ENCODE data around the gene E4F1. TPM values are rescaled to one million over a fixed set of nuclear protein-coding genes. Genes with fewer than 3 reads are reported as not detected.
A peak's percentile ranks its signal among the peaks of the same experiment; 100 is the strongest.

The E4F1 gene, protein sequence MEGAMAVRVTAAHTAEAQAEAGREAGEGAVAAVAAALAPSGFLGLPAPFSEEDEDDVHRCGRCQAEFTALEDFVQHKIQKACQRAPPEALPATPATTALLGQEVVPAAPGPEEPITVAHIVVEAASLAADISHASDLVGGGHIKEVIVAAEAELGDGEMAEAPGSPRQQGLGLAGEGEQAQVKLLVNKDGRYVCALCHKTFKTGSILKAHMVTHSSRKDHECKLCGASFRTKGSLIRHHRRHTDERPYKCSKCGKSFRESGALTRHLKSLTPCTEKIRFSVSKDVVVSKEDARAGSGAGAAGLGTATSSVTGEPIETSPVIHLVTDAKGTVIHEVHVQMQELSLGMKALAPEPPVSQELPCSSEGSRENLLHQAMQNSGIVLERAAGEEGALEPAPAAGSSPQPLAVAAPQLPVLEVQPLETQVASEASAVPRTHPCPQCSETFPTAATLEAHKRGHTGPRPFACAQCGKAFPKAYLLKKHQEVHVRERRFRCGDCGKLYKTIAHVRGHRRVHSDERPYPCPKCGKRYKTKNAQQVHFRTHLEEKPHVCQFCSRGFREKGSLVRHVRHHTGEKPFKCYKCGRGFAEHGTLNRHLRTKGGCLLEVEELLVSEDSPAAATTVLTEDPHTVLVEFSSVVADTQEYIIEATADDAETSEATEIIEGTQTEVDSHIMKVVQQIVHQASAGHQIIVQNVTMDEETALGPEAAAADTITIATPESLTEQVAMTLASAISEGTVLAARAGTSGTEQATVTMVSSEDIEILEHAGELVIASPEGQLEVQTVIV
- 44.7 and 47.6 TPM in 2 replicates for total RNA-seq (2014; rRNA removed; shearing (Covaris generic))

DNA sequence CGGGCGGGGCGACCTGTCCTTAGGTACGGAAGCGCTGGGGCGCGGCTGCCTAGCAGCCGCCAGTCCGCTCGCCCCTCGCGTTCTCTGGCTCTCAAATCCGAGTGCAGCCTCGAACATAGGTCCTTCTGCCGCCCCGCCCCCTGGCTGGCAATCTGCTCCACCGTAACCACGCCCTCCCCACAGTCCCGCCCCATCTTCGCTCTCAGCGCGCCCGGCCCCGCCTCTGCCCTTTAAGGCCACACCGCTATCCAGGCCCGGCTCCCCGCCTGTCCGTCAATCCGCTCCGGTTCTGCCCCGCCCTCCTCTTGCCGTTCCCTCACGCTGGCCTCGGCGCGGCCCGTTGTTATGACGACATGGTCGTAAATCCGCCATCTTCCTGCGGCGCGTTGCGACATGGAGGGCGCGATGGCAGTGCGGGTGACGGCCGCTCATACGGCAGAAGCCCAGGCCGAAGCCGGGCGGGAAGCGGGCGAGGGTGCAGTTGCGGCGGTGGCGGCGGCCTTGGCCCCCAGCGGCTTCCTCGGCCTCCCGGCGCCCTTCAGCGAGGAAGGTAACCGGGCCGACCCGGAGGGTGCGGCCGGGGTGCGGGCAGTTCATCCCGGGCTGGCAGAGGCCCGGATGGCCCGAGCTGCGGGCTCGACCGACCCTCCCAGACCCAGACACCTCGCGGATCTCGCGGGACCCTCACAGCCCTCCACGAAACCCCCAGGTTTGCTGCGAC, at the start of gene E4F1:
TSS of gene E4F1 (plus strand) at position 371 of the 721 bp plus-strand sequence. CDS start at position 394, 23 bp downstream.
- Histone ChIP-seq H3K27ac (peak within 1 kb of the TSS; percentile 25), H3K4me3 (peak within 1 kb of the TSS; percentile 83), H3K36me3 (peaks cover 22% of the 10 kb centered on the region), H3K9me3 (replicated peaks) (no peaks in the 10 kb centered on the region), H3K27me3 (replicated peaks) (no peaks in the 10 kb centered on the region), H3K4me1 (replicated peaks) (peaks cover 20% of the 10 kb centered on the region)
- peak; percentile 97 to 100 for DNase-seq (ENCODE audit: low read depth in 1 of 2, low spot score in 2 of 2)

DNA sequence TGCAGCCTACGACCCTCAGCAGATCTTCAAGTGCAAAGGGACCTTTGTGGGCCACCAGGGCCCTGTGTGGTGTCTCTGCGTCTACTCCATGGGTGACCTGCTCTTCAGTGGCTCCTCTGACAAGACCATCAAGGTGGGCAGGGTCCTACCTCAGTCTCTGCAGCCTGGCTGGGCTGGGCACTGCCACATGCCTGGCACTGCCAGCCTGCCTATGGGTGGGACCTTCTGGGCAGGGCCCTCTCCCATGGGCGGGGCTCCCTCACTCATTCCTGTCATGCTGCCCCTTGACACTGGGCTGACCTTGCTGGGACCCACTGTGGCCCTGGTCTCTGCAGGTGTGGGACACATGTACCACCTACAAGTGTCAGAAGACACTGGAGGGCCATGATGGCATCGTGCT, 49.5 kb upstream of the E4F1 start:
- H3K9me3 ChIP-seq (replicated peaks) = no peaks in the 10 kb centered on the region
- no peak overlapping the region for H3K27ac ChIP-seq
- no peaks in the 10 kb centered on the region for H3K4me1 ChIP-seq (replicated peaks)
- no peak for DNase-seq (ENCODE audit: low read depth in 1 of 2, low spot score in 2 of 2)
- peaks cover 67% of the 10 kb centered on the region for H3K36me3 ChIP-seq
- H3K4me3 ChIP-seq = no peak overlapping the region
- H3K27me3 ChIP-seq (replicated peaks) = no peaks in the 10 kb centered on the region

GRCh38 chr16:2174396-2175131, 48.8 kb upstream of the E4F1 start:
- no peak for DNase-seq (ENCODE audit: low read depth in 1 of 2, low spot score in 2 of 2)
- H3K27ac ChIP-seq = no peak overlapping the region
- H3K27me3 ChIP-seq (replicated peaks) = no peaks in the 10 kb centered on the region
- no peak overlapping the region for H3K4me3 ChIP-seq
- peaks cover 64% of the 10 kb centered on the region for H3K36me3 ChIP-seq
- no peaks in the 10 kb centered on the region for H3K9me3 ChIP-seq (replicated peaks)
- H3K4me1 ChIP-seq (replicated peaks) = no peaks in the 10 kb centered on the region

GRCh38 chr16:2175454-2175853, 47.9 kb upstream of the E4F1 start:
- no peaks in the 10 kb centered on the region for H3K27me3 ChIP-seq (replicated peaks)
- no peaks in the 10 kb centered on the region for H3K4me1 ChIP-seq (replicated peaks)
- H3K36me3 ChIP-seq = peaks cover 55% of the 10 kb centered on the region
- DNase-seq (ENCODE audit: low read depth in 1 of 2, low spot score in 2 of 2) = no peak
- H3K4me3 ChIP-seq = no peak overlapping the region
- no peak overlapping the region for H3K27ac ChIP-seq
- H3K9me3 ChIP-seq (replicated peaks) = no peaks in the 10 kb centered on the region

GRCh38 chr16:2176047-2176446, 47.3 kb upstream of the E4F1 start:
- DNase-seq (ENCODE audit: low read depth in 1 of 2, low spot score in 2 of 2) = no peak
- Histone ChIP-seq H3K27ac (no peak overlapping the region), H3K4me1 (replicated peaks) (no peaks in the 10 kb centered on the region)

DNA sequence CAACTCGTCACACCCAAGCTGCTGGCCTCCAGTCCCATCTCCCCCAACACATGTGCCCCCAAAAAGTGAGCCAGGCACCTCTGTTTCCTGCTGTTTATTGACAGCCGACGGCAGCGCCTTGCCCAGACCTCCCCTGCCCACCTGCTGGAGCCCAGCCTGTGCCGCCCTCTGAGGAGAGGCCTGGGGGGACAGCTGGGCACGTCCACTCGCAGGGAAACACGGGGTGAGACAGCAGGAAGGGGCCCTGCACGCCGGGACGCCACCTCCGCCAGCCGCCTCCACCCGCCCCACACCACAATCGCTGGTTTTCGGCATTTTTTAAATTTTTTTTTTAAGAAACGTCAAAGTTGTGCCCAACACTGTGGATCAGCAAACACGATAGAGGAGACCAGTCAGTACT, 46.3 kb upstream of the E4F1 start:
- H3K27me3 ChIP-seq (replicated peaks) = no peaks in the 10 kb centered on the region
- no peak overlapping the region for H3K27ac ChIP-seq
- H3K4me3 ChIP-seq = no peak overlapping the region
- no peaks in the 10 kb centered on the region for H3K4me1 ChIP-seq (replicated peaks)
- no peaks in the 10 kb centered on the region for H3K9me3 ChIP-seq (replicated peaks)
- DNase-seq (ENCODE audit: low read depth in 1 of 2, low spot score in 2 of 2) = no peak
- peaks cover 43% of the 10 kb centered on the region for H3K36me3 ChIP-seq

More at GRCh38 chr16:2176047-2176446, 47.3 kb upstream of the E4F1 start:
- H3K9me3 ChIP-seq (replicated peaks) = no peaks in the 10 kb centered on the region
- H3K27me3 ChIP-seq (replicated peaks) = no peaks in the 10 kb centered on the region
- H3K4me3 ChIP-seq = no peak overlapping the region
- peaks cover 53% of the 10 kb centered on the region for H3K36me3 ChIP-seq

GRCh38 chr16:2177561-2177960, 45.8 kb upstream of the E4F1 start:
- Histone ChIP-seq H3K4me1 (replicated peaks) (no peaks in the 10 kb centered on the region), H3K36me3 (peaks cover 43% of the 10 kb centered on the region), H3K27me3 (replicated peaks) (no peaks in the 10 kb centered on the region), H3K9me3 (replicated peaks) (no peaks in the 10 kb centered on the region), H3K4me3 (no peak overlapping the region), H3K27ac (no peak overlapping the region)
- DNase-seq (ENCODE audit: low read depth in 1 of 2, low spot score in 2 of 2) = no peak

DNA sequence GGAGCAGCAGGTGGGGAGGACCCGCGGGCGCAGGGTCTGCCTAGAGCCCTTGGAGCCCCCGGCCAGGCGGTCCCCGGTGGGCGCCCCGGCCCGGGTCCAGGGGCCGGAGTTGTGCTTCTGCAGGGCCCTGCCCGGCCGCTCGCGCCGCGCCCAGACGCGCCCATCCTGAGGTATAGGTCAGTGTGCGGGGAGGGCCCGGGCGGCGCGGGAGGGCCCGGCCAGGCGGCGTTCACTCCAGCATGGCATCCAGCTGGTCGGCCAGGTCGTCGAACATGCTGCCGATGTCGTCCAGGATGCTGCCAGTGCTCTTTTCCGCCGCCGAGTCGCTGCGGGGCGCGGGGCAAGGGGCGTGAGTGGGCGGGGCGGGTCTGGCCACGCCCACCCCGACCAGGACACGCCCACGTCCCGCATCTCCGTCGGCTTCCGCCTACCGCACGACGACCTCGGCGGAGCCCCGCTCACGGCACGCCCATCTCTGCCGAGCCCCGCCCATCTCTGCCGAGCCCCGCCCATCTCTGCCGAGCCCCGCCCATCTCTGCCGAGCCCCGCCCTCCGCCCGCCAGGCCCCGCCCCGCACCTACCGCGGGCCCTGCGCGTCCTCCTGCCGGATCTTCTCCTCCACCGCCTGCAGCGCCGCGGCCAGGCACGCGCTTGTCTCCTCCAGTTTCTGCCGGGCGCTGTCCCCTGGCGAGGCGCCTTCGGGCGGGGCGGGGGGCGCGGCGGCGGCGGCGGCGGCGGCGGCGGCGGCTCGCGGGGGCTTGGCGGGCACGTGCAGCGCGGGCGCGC, 44.9 kb upstream of the E4F1 start:
- H3K4me3 ChIP-seq = no peak overlapping the region
- no peaks in the 10 kb centered on the region for H3K9me3 ChIP-seq (replicated peaks)
- no peak overlapping the region for H3K27ac ChIP-seq
- no peaks in the 10 kb centered on the region for H3K27me3 ChIP-seq (replicated peaks)
- H3K4me1 ChIP-seq (replicated peaks) = no peaks in the 10 kb centered on the region
- no peak for DNase-seq (ENCODE audit: low read depth in 1 of 2, low spot score in 2 of 2)
- peaks cover 36% of the 10 kb centered on the region for H3K36me3 ChIP-seq

DNA sequence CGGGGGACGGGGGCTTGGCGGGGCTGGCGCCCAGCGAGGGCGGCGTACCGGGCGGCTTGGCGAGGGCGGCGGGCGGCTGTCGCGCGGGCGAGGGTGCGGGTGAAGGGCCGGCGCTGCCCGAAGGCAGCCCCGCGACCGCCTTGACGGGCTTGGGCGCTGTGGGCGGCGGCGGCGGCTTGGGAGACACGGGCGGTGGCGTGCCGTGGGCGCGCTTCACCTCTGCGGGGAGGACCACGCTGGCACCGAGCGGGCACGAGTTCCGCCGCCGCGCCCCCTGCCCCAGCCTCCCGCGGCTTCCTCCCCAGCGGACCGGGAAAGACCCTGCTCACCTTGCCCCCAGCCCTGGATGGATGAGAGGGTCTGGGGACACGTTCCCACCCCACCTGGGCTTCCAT, 44.3 kb upstream of the E4F1 start:
- Histone ChIP-seq H3K27ac (no peak overlapping the region), H3K4me1 (replicated peaks) (no peaks in the 10 kb centered on the region), H3K36me3 (peaks cover 33% of the 10 kb centered on the region), H3K27me3 (replicated peaks) (no peaks in the 10 kb centered on the region), H3K4me3 (no peak overlapping the region), H3K9me3 (replicated peaks) (no peaks in the 10 kb centered on the region)
- DNase-seq (ENCODE audit: low read depth in 1 of 2, low spot score in 2 of 2) = no peak

DNA sequence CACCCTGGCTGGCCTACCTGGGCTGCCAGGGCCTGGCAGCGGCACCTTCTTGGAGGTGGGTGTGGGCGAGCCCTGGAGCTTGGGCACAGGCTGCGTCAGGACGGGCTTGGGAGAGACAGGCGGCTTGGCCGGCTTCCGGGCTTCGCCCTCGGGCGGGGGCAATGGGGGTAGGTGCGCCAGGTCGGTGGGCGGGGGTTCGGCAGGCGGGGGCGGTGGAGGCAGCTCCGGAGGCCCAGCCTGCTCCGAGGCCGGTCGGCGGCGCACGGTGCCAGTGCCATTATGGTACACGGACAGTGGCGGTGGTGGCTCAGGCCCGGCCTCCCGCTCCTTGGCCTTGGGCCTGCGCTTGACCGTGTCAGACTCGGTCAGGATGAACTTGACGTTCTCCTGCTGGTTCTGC, 43.8 kb upstream of the E4F1 start:
- DNase-seq (ENCODE audit: low read depth in 1 of 2, low spot score in 2 of 2) = no peak
- Histone ChIP-seq H3K27ac (no peak overlapping the region), H3K9me3 (replicated peaks) (no peaks in the 10 kb centered on the region), H3K36me3 (peaks cover 29% of the 10 kb centered on the region), H3K4me3 (no peak overlapping the region), H3K27me3 (replicated peaks) (no peaks in the 10 kb centered on the region), H3K4me1 (replicated peaks) (no peaks in the 10 kb centered on the region)

GRCh38 chr16:2180461-2180860, 42.9 kb upstream of the E4F1 start:
- H3K4me1 ChIP-seq (replicated peaks) = no peaks in the 10 kb centered on the region
- H3K36me3 ChIP-seq = peaks cover 20% of the 10 kb centered on the region
- no peaks in the 10 kb centered on the region for H3K27me3 ChIP-seq (replicated peaks)
- H3K9me3 ChIP-seq (replicated peaks) = no peaks in the 10 kb centered on the region
- DNase-seq (ENCODE audit: low read depth in 1 of 2, low spot score in 2 of 2) = no peak
- H3K27ac ChIP-seq = no peak overlapping the region
- H3K4me3 ChIP-seq = no peak overlapping the region

GRCh38 chr16:2180962-2181923, 42.1 kb upstream of the E4F1 start:
- no peaks in the 10 kb centered on the region for H3K27me3 ChIP-seq (replicated peaks)
- no peaks in the 10 kb centered on the region for H3K9me3 ChIP-seq (replicated peaks)
- H3K4me1 ChIP-seq (replicated peaks) = no peaks in the 10 kb centered on the region
- H3K27ac ChIP-seq = no peak overlapping the region
- H3K4me3 ChIP-seq = no peak overlapping the region
- no peak for DNase-seq (ENCODE audit: low read depth in 1 of 2, low spot score in 2 of 2)
- peaks cover 12% of the 10 kb centered on the region for H3K36me3 ChIP-seq
